ENCODE measurements around the gene CDKN2B-AS1.

- peak; percentile 27 for TF ChIP-seq CTCF (IDR thresholded peaks at IDR 0.05; ENCODE audit: poor library complexity)
- TF ChIP-seq EZH2 (IDR thresholded peaks at IDR 0.05; ENCODE audit: borderline replicate concordance): peak; percentile 23
Observed at GRCh38 chr9:21995666-21996398, 1.2 kb downstream of the CDKN2B-AS1 start.
